HL-60/S4 (cell line): ENCODE data around the gene OCSTAMP.

ENCODE experiments used
- in situ Hi-C: fragments of 300-500 bp; cut with MboI; formaldehyde crosslinking; loops from 2 replicates; pipeline ENCODE4 v1.14.3; 2022; ENCODE audit warnings: low sequenced_read_pairs

OCSTAMP gene

DNA sequence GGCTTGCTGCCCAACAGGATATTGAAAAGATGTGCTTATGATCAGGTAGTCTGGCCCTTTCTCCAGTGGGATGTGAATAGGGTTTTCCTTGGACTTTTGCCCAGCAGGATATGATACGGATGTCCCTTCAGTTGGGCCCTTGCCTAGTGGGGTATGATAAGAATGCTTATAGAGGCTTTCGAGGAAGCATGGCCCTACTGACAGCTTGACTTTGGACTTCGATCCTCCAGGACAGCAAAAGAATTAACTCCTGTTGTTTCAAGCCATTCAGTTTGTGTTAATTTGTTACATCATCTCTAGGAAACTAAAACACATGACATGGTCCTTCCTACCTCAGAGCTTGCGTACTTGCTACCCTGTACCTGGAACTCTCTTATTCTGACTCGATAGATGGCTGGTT is 27.3 kb downstream of the OCSTAMP start:
- in situ Hi-C loops, result loop anchor here (10.0 kb wide), 1 partner anchor 162 kb away; the partner anchor contains the start of gene TP53RK

DNA sequence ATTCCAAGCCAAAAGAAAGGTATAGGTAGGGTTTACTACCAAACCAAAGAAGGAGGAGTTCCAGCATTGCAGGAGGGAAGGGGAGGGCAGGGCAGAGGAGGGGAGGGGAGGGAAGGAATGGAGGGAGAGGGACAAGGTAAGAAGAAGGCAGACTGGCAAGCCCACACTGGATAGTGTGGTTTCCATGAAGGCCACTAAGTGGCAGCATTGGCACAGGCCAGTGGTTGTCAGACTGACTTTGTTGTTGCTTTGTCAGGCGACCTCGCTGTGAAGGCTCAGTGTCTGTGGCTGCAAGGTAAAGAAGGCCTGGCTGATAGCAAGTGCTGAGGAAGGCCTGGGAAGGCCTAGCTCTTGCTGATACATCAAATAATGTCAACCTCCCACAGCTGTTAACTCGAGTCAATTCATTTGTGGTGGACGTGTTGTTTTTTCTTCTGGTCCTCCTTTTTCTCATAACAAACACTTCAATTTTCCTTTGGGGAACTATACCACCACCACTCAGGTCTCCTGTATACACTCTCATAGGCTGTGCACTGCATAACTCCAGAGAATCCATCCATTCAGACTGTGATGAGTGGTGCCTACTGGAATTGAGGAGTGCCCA is 29.4 kb downstream of the OCSTAMP start:
- in situ Hi-C loops, result loop anchor here (10.0 kb wide), 1 partner anchor 164 kb away; the partner anchor contains the start of gene TP53RK

DNA sequence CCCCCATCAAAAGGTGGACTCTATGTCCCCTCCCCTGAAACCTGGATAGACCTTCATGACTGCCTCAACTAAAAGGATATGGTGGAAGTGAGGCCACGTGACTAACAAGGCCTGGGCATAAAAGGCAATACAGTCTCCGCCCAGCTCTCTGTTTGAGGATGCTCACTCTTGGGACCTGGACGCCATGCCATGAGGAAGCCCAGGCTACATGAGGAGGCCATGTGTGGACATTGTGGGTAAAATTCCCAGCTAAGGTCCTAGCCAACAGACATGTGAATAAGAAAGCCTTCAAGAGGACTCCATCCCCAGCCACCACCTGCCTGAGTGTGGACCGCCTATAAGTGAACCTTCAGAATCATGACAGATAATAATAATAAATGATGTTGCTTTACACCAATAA is 29.9 kb downstream of the OCSTAMP start:
- in situ Hi-C loops, result loop anchor here (10.0 kb wide), 1 partner anchor 164 kb away; the partner anchor contains the start of gene TP53RK

DNA sequence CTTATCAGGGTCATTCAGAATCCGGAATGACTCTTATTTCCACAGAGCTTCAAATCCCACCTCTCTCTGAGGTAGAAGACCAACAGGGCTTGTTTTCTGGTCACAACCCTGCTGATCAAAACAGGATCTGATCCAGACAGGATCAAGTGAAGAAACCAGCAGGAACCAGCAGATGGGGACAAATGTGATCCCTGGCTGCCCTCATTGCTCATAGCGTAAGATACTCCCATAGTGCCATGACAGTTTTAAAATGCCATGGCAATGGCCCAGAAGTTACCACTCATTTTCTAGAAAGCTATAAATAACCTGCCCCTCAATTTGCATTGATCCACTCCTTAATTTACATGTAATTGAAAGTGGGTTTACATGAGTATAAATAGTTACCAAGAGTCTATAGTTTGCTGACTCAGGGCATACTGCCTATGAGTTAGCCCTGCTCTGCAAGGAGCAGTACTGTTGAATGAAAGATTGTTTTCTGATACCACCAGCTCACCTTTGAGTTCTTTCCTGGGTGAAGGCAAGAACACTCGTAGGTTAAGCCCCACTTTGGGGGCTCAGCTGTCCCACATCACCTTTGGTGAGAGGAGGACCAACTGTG is 30.9 kb downstream of the OCSTAMP start:
- in situ Hi-C loops, result loop anchor here (10.0 kb wide), 1 partner anchor 165 kb away; the partner anchor contains the start of gene TP53RK

DNA sequence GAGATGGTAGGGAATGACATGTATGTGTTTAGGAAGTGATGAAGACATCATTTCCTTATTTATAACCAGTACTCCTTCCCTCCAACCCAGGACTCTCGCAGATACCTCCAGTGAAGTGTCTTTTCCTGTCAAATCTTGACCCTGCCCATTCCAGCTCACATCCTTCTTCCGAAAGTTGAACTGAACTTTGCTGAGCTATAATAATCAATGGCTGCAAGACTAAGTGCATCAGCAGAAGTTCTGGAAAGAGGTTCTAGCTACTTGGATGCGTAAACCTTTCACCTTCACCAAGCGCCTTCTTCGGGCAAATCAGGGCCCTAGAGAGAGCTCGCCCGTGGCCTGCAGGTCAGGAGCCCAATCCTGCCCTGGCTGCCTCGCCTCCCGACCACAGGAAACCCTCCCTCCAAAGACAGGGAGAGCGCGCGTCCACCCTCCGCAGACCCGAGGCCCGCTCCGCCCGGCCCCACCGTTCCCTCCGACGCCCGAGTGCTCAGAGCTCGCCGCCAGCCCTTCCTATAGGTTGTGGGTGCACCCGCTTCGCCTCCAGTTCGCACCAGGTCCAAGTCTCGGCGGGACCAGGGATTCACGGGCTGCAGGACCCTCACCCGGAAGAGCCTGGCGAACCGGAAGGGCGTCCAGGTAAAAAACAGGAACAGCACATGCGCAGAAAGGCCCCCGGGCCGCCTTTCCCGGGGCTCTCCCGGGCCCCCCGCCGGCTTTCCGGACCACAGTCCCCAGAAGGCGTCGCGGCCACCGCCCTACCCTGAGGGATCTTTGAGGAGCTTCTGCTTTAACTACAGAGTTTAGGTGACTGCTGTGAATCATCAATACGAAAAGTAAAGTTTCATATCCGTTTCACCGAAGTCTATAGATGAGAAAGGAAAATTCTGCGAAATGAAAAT is 37.3 kb downstream of the OCSTAMP start, which contains the start of gene ZNF334:
TSS of gene ZNF334 (minus strand) at position 617 of the 902 bp plus-strand sequence. CDS start 1,457 bp downstream, outside the sequence.
- in situ Hi-C loops, result no loop called here

DNA sequence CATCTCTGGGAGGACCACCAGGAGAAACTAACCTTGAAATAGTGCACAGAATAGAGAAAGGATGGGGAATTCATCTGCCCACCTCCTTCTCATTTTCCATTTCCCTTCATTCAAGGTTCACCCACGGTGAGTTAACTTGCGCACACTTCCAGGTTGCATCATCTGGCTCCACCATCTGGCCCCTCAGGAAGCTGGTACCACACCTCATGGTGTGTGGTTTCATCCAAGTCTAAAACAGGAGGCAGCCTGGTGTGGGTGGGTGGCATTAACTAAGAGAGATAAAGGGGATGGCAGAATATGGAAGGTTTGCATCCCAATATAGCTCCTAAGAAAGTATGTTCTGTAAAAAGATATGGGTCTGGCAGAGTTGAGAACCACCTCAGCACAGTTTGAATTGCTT is 40.9 kb downstream of the OCSTAMP start:
- in situ Hi-C loops, result no loop called here

DNA sequence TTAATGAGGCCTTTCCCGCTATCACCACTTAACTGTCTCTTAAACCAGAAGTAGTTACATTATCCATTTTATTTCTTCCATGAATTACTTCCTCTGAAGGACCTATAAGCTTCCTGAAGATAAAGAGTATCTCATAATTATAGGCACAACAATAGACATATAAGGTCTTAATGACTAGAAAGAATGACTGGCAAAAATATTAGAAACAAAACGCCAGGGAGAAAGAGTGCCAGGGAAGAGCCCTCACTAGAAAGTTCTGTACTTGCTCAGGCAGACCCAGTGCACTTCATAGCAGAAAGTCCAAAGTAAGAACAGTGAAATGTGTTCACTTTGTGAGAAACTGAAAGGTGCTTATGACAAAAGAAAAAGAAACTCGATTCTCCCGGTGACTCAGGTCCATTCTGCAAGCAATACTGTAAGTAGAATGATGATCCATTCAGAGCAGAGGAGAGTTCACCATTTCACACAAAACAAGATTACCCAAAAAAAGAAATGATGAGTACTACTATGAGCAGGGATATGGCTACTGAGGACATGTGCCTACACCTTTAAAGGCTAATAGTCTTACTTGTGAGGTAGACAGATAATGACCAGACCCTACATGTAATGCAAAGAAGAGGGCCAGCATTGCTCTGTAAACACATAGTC is 42.6 kb downstream of the OCSTAMP start:
- in situ Hi-C loops, result no loop called here

DNA sequence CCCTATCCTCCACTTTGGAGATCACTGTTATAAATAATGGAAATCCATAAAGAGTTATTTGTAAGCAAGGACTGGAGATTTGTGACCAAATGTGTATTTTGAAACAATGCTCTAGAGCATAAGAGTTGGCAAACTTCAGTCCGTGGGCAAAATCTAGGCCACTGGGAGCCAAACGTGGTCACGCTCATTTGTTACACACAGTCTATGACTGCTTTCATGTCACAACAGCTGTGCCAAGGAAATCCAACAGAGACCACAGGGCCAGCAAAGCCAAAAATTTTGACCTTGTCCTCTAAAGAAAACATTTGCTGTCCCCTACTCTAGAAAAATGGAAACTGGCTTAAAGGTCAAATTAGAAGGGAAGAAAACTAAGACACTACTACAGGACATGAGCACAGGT is 44.9 kb downstream of the OCSTAMP start:
- in situ Hi-C loops, result no loop called here

DNA sequence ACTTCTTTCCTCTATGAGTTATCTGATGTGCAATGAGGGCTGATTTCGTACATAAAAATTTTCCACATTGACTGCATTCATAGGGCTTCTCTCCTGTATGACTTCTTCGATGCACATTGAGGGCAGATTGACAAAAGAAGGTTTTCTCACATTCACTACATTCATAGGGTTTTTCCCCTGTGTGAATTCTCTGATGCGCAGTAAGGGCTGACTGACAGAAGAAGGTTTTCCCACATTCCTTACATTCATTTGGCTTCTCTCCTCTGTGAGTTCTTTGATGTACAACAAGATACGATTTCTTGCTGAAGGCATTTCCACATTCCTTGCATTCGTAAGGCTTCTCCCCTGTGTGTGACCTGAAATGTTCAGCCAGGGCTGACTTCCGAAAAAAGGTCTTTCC is 48.5 kb downstream of the OCSTAMP start:
- in situ Hi-C loops, result no loop called here

DNA sequence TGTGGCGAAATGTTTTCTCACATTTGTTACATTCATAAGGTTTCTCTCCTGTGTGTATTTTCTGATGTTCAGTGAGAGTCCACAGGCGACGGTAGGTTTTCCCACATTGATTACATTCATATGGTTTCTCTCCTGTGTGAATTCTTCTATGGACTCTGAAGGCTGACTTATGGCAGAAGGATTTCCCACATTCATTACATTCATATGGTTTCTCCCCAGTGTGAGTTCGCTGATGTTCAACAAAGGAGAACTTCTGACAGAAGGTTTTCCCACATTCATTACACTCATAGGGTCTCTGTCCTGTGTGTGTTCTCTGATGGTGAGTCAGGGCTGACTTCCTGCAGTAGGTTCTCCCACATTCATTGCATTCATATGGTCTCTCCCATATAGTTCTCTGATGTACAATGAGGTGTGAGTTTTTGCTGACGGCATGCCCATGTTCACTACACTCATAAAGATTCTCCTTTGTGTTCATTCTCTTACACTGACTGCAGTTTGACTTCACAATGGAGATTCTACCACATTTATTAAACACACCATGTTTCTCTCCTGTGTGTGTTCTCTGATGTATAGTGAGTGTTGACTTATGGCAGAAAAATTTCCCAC is 49.0 kb downstream of the OCSTAMP start:
- in situ Hi-C loops, result no loop called here

DNA sequence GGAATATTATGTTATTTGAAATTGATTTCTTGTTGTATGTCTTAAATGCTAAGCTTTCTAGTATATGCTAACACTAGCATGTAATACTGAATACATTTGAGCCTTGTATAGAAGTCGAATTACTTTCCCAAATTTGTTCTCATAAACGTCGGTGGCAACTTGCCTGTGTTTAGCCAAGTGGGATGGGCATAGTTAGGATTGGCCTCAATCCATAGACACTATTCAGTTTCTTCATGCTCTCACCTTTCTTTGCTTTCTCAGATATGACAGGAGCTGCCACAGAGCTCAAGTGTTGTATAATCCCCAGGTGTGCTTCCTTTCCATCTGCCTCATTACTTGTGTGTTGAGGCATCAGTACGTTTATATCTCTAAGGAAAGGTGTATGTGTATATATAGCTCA is 56.4 kb downstream of the OCSTAMP start:
- in situ Hi-C loops, result no loop called here

DNA sequence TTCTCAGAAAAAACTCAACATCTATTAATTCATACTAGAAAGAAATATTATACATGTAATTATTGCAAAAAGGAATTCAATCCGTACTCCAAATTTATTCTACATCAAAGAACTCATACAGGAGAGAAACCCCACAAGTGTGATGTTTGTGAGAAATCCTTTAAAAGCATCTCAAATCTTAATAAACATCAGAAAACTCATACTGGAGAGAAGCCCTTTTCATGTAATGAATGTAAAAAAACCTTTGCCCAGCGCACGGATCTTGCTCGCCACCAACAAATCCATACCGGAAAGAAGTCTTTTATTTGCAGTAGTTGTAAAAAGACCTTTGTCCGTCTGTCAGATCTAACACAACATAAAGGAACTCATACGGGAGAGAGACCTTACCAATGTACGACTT is 59.1 kb downstream of the OCSTAMP start:
- in situ Hi-C loops, result no loop called here
